ENCODE measurements around the gene VEGFB.

Gene VEGFB

DNA sequence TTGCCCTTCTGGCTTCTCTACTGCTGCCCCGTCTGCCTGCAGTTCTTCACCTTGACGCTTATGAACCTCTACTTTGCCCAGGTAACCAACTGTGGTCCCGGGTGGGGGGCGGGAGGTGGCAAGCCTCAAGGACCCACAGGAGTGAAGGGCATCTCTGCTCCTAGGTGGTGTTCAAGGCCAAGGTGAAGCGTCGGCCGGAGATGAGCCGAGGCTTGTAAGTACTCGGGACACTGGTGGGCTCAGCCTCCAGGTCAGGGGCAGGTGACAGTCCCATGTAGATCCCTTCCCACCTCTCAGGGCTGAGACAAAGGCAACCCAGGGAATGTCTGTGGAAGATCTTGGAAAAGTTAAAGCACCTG, 52.4 kb downstream of the VEGFB start:
- Histone ChIP-seq H3K36me3 (ENCODE audit: control insufficient read depth in 5 of 5, insufficient read depth in 5 of 5, low read length in 5 of 5) (peaks cover 0 to 9% (median 4%) of the 10 kb centered on the region in 5 donors), H3K4me3 (ENCODE audit: low read depth in 1 of 5, low read length in 5 of 5) (no peak overlapping the region), H3K9me3 (ENCODE audit: control insufficient read depth in 5 of 5, low read length in 5 of 5) (no peaks in the 10 kb centered on the region), H3K4me1 (ENCODE audit: control insufficient read depth in 5 of 5, insufficient read depth in 5 of 5, low read length in 5 of 5) (peaks cover 0 to 38% (median 28%) of the 10 kb centered on the region in 5 donors), H3K27ac (ENCODE audit: low read depth, low read length) (no peak overlapping the region), H3K27me3 (ENCODE audit: control insufficient read depth in 5 of 5, insufficient read depth in 4 of 5, low read length in 5 of 5) (peaks cover 9 to 20% (median 17%) of the 10 kb centered on the region in 5 donors), H3K9ac (ENCODE audit: low read length in 5 of 5) (peak overlapping the region in 2 of 5 donors; percentile 76 to 78)

DNA sequence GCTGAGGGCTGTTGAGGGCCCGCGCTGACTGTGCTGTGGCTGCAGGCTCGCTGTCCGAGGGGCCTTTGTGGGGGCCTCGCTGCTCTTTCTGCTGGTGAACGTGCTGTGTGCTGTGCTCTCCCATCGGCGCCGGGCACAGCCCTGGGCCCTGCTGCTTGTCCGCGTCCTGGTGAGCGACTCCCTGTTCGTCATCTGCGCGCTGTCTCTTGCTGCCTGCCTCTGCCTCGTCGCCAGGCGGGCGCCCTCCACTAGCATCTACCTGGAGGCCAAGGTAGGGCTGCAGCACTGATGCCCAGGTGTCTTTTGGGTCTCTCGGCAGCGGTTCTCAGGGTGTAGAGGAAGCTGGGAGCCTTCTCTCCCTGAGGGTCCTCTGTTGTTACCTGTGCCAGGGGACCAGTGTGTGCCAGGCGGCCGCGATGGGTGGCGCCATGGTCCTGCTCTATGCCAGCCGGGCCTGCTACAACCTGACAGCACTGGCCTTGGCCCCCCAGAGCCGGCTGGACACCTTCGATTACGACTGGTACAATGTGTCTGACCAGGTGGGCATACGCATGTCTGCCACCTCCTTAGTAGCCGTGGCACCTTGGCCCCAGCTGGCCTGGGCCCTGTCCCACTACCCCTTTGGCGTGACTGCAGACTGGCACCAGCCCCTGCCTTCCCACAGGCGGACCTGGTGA, 53.4 kb downstream of the VEGFB start:
- peaks cover 0 to 4% (median 0%) of the 10 kb centered on the region in 5 donors for H3K36me3 ChIP-seq (ENCODE audit: control insufficient read depth in 5 of 5, insufficient read depth in 5 of 5, low read length in 5 of 5)
- H3K27ac ChIP-seq (ENCODE audit: low read depth, low read length), result no peak overlapping the region
- H3K9ac ChIP-seq (ENCODE audit: low read length in 5 of 5), result no peak overlapping the region
- H3K4me3 ChIP-seq (ENCODE audit: low read depth in 1 of 5, low read length in 5 of 5), result no peak overlapping the region
- H3K4me1 ChIP-seq (ENCODE audit: control insufficient read depth in 5 of 5, insufficient read depth in 5 of 5, low read length in 5 of 5), result peaks cover 0 to 47% (median 37%) of the 10 kb centered on the region in 5 donors
- peaks cover 14 to 31% (median 25%) of the 10 kb centered on the region in 5 donors for H3K27me3 ChIP-seq (ENCODE audit: control insufficient read depth in 5 of 5, insufficient read depth in 4 of 5, low read length in 5 of 5)
- H3K9me3 ChIP-seq (ENCODE audit: control insufficient read depth in 5 of 5, low read length in 5 of 5), result no peaks in the 10 kb centered on the region

DNA sequence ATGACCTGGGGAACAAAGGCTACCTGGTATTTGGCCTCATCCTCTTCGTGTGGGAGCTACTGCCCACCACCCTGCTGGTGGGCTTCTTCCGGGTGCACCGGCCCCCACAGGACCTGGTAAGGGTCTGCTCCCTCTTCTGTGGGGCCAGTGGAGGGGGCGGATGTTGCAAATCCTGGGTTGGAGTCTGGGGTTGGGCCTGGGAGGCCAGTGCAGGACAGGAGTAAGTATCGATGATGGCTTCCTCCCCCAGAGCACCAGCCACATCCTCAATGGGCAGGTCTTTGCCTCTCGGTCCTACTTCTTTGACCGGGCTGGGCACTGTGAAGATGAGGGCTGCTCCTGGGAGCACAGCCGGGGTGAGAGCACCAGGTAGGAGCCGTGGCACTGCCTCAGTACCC, 54.0 kb downstream of the VEGFB start:
- Histone ChIP-seq H3K27ac (ENCODE audit: low read depth, low read length) (no peak overlapping the region), H3K4me1 (ENCODE audit: control insufficient read depth in 5 of 5, insufficient read depth in 5 of 5, low read length in 5 of 5) (peaks cover 0 to 44% (median 35%) of the 10 kb centered on the region in 5 donors), H3K9me3 (ENCODE audit: control insufficient read depth in 5 of 5, low read length in 5 of 5) (no peaks in the 10 kb centered on the region), H3K4me3 (ENCODE audit: low read depth in 1 of 5, low read length in 5 of 5) (no peak overlapping the region), H3K9ac (ENCODE audit: low read length in 5 of 5) (no peak overlapping the region), H3K36me3 (ENCODE audit: control insufficient read depth in 5 of 5, insufficient read depth in 5 of 5, low read length in 5 of 5) (peaks cover 0 to 4% (median 0%) of the 10 kb centered on the region in 5 donors), H3K27me3 (ENCODE audit: control insufficient read depth in 5 of 5, insufficient read depth in 4 of 5, low read length in 5 of 5) (peaks cover 20 to 36% (median 31%) of the 10 kb centered on the region in 5 donors)

Data from subcutaneous abdominal adipose tissue (tissue), 5 donors.